ENCODE data around the gene MGAT3. TPM values are rescaled to one million over a fixed set of nuclear protein-coding genes. Genes with fewer than 3 reads are reported as not detected.

Gene MGAT3
- total RNA-seq, 1 experiment from 2014 or later: 0.57 TPM

- TF ChIP-seq CTCF (IDR thresholded peaks at IDR 0.05) (peak; percentile 69), TCF7L2 (IDR thresholded peaks at IDR 0.05; ENCODE audit: low read depth, low read length) (no peak)
- no peak for DNase-seq (ENCODE audit: low read depth, low spot score)
- BruUV-seq (replicated peaks): no TSS peak
- Histone ChIP-seq H3K27me3 (ENCODE audit: control insufficient read depth, insufficient read depth, low read length) (no peaks in the 10 kb centered on the region), H3K4me3 (ENCODE audit: low read depth in 2 of 2, low read length in 2 of 2) (no peak overlapping the region), H3K27ac (ENCODE audit: low read length) (peak overlapping the region; percentile 63), H3K9me3 (ENCODE audit: control insufficient read depth, insufficient read depth, low read depth, low read length) (no peaks in the 10 kb centered on the region), H3K4me1 (ENCODE audit: control insufficient read depth, insufficient read depth, low read length) (peaks cover 49% of the 10 kb centered on the region), H3K36me3 (ENCODE audit: control insufficient read depth, insufficient read depth, low read length) (peaks cover 4% of the 10 kb centered on the region; the same call in 1 of the 2 replicates)
- in situ Hi-C loops (cut with HindIII; ENCODE audit: low pct_unique_long_range_greater_than_20kb, low sequenced_read_pairs): no loop called here
- intact Hi-C loops (cut with micrococcal nuclease; ENCODE audit: unreplicated experiment): no loop called here
- CTCF ChIA-PET: interaction anchor here (0.9 to 1.5 kb wide), 4 partner anchors 27 to 93 kb away, joined by 4 to 13 read pairs (median 6); partner anchors contain the start of gene MIEF1
- no peak for ATAC-seq
- POLR2A ChIA-PET: interaction anchor here (1.4 kb wide), 1 partner anchor 10 kb away, joined by 8 read pairs; the partner anchor contains the start of gene ATF4
Measured at GRCh38 chr22:39529487-39529851, 72.7 kb downstream of the MGAT3 start.

- no TSS peak for BruUV-seq (replicated peaks)
- ChIA-PET POLR2A (no interaction called here), CTCF (interaction anchor here (0.6 to 1.5 kb wide), 2 partner anchors 36 to 233 kb away, joined by 3 to 8 read pairs; no protein-coding TSS in a partner anchor)
- Histone ChIP-seq H3K36me3 (ENCODE audit: control insufficient read depth, insufficient read depth, low read length) (peaks cover 4% of the 10 kb centered on the region; the same call in 1 of the 2 replicates), H3K4me1 (ENCODE audit: control insufficient read depth, insufficient read depth, low read length) (peaks cover 49% of the 10 kb centered on the region), H3K4me3 (ENCODE audit: low read depth in 2 of 2, low read length in 2 of 2) (no peak overlapping the region), H3K9me3 (ENCODE audit: control insufficient read depth, insufficient read depth, low read depth, low read length) (no peaks in the 10 kb centered on the region), H3K27ac (ENCODE audit: low read length) (no peak overlapping the region), H3K27me3 (ENCODE audit: control insufficient read depth, insufficient read depth, low read length) (no peaks in the 10 kb centered on the region)
- in situ Hi-C loops (cut with HindIII; ENCODE audit: low pct_unique_long_range_greater_than_20kb, low sequenced_read_pairs) (no loop called here), intact Hi-C loops (cut with micrococcal nuclease; ENCODE audit: unreplicated experiment) (loop anchor here (5.0 kb wide), 1 partner anchor 33 kb away; no protein-coding TSS in a partner anchor)
- DNase-seq (ENCODE audit: low read depth, low spot score): no peak
- no peak for TF ChIP-seq POLR2AphosphoS5 (IDR thresholded peaks at IDR 0.05; ENCODE audit: low read depth, low read length)
- TF ChIP-seq SIN3A (IDR thresholded peaks at IDR 0.05; ENCODE audit: borderline replicate concordance, insufficient read depth, low read depth, low read length): no peak
- no peak for TF ChIP-seq REST (IDR thresholded peaks at IDR 0.05; ENCODE audit: insufficient read depth in 1 of 2, low read depth in 2 of 2, low read length in 1 of 2)
- ATAC-seq: no peak
Measured at GRCh38 chr22:39530116-39530515, 73.3 kb downstream of the MGAT3 start.

- Histone ChIP-seq H3K4me1 (ENCODE audit: control insufficient read depth, insufficient read depth, low read length) (peaks cover 49% of the 10 kb centered on the region), H3K9me3 (ENCODE audit: control insufficient read depth, insufficient read depth, low read depth, low read length) (no peaks in the 10 kb centered on the region), H3K27ac (ENCODE audit: low read length) (peak overlapping the region; percentile 93), H3K27me3 (ENCODE audit: control insufficient read depth, insufficient read depth, low read length) (no peaks in the 10 kb centered on the region), H3K36me3 (ENCODE audit: control insufficient read depth, insufficient read depth, low read length) (peaks cover 4% of the 10 kb centered on the region; the same call in 1 of the 2 replicates), H3K4me3 (ENCODE audit: low read depth in 2 of 2, low read length in 2 of 2) (peak overlapping the region in 1 of 2 experiments; percentile 93; a peak in 2 of 4 replicates)
- intact Hi-C loops (cut with micrococcal nuclease; ENCODE audit: unreplicated experiment): loop anchor here (5.0 kb wide), 1 partner anchor 34 kb away; no protein-coding TSS in a partner anchor
- ChIA-PET POLR2A (interaction anchor here (0.7 kb wide), 1 partner anchor 10 kb away, joined by 4 read pairs; the partner anchor contains the start of gene ATF4), CTCF (interaction anchor here (0.6 kb wide), 2 partner anchors 225 to 233 kb away, joined by 3 read pairs; no protein-coding TSS in a partner anchor)
- TF ChIP-seq REST (IDR thresholded peaks at IDR 0.05; ENCODE audit: insufficient read depth in 1 of 2, low read depth in 2 of 2, low read length in 1 of 2) (no peak), CTCF (IDR thresholded peaks at IDR 0.05) (peak; percentile 59)
- DNase-seq (ENCODE audit: low read depth, low spot score): no peak
- BruUV-seq (replicated peaks): no TSS peak
- no peak for ATAC-seq
- in situ Hi-C loops (cut with HindIII; ENCODE audit: low pct_unique_long_range_greater_than_20kb, low sequenced_read_pairs): no loop called here
Measured at GRCh38 chr22:39530692-39531331, 74.0 kb downstream of the MGAT3 start.
